Skeletal muscle satellite cell (primary cell): ENCODE data around the gene SLC15A4.

ENCODE experiments used
- H3K27me3 ChIP-seq: 2 replicates; pipeline ENCODE4 v1.7.0; 2013; ENCODE audit warnings: low read length; ENCODE audit not compliant: control insufficient read depth, insufficient read depth
- H3K36me3 ChIP-seq: 2 replicates; pipeline ENCODE4 v1.7.0; 2013; ENCODE audit warnings: mild to moderate bottlenecking, control low read depth, low read length; ENCODE audit not compliant: insufficient read depth
- H3K4me1 ChIP-seq: 2 replicates; pipeline ENCODE4 v1.7.0; 2013; ENCODE audit warnings: low read length; ENCODE audit not compliant: control insufficient read depth, insufficient read depth
- H3K4me2 ChIP-seq: 2 replicates; pipeline ENCODE4 v1.7.0; 2013; ENCODE audit warnings: mild to moderate bottlenecking, low read length
- H3K4me3 ChIP-seq: 2 replicates; pipeline ENCODE4 v1.7.0; 2013; ENCODE audit warnings: low read length
- H3K9ac ChIP-seq: 2 replicates; pipeline ENCODE4 v1.7.0; 2013; ENCODE audit warnings: mild to moderate bottlenecking, low read depth, low read length, moderate library complexity
- H3K9me3 ChIP-seq: replicated peaks from 2 replicates; pipeline ENCODE4 v1.7.0; 2013; ENCODE audit warnings: mild to moderate bottlenecking, control low read depth, low read length

The SLC15A4 gene

DNA sequence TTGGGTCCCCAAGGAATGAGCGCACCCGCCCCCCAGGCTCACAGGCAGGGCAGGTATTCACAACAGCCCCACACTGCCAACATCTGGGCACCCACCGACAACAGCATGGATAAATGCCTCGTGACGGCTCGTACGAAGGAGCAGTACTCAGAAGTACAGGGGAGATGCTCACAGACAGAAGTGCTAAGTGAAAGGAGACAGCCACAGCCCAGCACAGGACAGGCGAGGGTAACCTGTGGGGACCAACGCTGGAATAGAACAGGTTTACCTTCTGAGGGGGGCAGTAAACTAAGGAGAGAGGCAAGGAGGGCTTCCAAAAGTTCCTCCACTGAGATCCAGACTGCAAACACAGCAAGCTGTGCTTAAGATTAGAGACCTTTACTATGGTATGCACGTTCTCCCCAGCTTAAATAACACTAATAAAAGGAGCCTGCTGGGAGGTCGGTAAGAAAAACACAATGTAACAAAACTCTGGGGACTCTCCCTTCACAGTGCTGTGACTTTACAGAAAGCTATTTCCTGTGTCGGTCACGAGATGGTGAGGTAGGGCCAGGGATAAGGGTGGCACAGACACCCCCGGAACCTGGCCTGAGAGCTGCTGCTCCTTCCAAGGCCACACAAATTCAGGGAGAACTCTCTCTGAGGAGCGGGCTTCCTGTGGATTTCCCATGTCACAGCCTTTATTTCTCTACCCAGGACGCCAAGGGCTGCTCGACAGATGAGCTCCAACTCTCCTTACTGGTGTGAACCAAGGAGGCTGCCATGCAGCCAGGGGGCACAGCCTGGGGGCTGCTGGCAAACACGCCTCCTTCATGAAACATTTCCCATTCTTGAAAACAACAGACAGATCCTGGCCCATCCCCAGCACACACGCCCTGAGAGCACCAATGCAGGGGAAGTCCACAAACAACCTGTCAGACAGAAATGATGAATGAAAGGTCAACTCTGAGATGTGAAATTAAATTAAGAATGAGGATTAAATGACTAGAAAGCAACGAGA, 26.3 kb downstream of the SLC15A4 start:
- Histone ChIP-seq H3K27me3 (no peaks in the 10 kb centered on the region), H3K4me3 (no peak overlapping the region), H3K4me1 (peaks cover 56% of the 10 kb centered on the region), H3K4me2 (peak overlapping the region; percentile 39), H3K9ac (peak overlapping the region; percentile 71), H3K36me3 (peaks cover 78% of the 10 kb centered on the region), H3K9me3 (no peaks in the 10 kb centered on the region)

DNA sequence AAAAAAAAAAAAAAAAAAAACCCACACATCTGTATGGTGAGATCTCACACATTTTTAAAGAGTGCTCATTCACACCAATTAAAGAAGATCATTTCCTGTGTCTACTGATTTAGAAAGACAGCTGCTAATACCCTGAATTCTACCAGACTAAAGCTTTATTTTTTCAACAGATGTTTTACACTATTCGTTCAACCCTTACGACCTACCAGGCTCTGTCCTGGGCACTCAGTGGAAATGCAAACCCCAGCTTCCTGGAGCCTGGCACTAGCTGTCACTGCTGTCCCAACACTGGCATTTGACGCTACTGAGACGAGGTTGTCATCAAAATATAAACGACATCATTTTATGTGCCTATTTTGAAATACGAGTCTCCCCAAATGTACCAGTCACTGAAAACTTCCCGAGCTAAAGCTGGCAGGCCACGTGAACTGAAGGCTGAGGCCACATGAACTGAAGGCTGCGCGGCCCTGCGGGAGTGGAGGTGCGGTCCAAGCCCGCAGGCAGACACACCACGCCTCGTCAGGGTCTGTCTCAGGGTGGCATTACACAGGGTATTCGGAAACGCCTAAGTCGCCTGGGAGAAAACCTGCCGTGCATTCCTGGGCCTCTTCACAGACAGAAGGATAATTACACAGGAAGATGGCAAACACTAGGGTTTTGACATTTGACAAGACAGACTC, 27.2 kb downstream of the SLC15A4 start:
- Histone ChIP-seq H3K4me1 (peaks cover 53% of the 10 kb centered on the region), H3K36me3 (peaks cover 86% of the 10 kb centered on the region), H3K9ac (peak overlapping the region; percentile 71), H3K27me3 (no peaks in the 10 kb centered on the region), H3K9me3 (no peaks in the 10 kb centered on the region), H3K4me3 (no peak overlapping the region), H3K4me2 (peak overlapping the region; percentile 39)

DNA sequence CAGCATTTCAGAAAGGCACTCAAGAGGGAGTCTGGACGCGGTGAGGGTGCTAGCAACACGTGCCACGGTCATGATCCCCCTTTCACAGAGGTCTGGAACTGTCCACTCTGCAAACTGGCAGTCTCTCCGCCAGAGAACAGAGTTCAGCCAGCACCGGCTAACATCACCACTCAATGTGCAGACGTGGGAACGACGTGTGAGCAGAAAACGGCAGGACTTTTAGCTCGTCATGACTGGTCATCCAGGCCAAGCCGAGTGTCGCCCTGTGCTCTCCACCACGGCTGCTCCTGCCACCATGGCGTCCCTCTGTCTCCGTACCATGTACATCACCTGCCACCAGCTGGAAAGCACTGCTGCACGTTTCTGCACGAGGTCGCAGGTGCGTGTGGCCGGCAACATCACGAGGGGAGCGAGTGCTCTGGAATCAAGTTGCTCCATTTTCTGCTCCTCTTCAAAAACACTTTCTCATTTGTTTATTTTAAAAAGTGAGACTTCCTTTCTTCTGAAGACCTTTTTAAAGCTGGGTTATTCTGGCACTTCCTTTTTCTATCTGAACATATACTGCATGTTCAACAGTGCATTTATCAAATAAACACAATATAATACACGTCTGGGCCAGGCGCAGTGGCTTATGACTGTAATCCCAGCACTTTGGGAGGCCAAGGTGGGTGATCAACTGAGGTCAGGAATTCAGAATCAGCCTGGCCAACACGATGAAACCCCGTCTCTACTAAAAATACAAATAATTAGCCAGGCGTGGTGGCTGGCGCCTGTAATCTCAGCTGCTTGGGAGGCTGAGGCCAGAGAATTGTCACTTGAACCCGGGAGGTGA, 28.0 kb downstream of the SLC15A4 start:
- Histone ChIP-seq H3K36me3 (peaks cover 91% of the 10 kb centered on the region), H3K4me2 (no peak overlapping the region), H3K27me3 (no peaks in the 10 kb centered on the region), H3K4me3 (no peak overlapping the region), H3K9me3 (no peaks in the 10 kb centered on the region), H3K9ac (no peak overlapping the region), H3K4me1 (peaks cover 44% of the 10 kb centered on the region)

DNA sequence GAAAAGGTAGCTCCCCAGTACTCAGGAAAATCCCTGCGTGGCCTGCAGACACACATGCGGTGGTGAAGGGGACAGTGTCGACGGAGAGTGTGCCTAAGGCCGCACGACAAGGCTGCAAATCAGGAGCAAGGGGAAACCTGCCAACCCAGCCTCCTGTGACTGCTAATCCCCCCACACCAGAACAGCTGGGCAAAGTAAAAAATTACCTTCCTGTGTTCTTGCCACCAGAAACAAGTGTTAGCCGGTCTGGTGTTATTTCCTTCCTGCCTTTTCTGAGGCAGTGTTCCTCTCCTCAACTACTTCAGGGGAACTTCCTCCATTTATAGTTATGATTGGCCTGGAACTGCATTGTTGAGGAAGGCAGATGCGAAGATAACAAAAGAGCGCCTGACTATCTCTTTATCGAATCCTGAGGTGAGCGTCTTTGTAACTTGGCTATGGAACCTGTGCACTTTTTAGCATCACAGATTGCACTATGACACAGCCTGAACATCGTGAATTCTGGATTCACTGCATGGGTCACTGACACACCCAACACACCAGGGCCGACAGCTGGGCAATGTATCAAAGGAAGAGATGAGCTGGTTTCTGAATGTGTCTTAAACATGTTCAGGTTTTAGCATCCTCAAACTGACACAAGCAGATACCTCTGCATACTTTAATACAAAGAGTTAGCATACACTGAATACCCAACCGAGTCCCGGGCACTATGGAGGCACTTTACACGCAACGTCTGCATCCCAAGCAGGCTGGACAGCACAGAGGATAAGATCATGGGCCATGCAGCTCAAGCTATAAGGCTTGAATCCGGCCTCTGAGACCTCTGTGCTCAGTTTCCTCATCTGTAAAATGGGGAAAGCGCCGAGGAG, 28.9 kb downstream of the SLC15A4 start:
- Histone ChIP-seq H3K4me3 (no peak overlapping the region), H3K9me3 (no peaks in the 10 kb centered on the region), H3K4me2 (no peak overlapping the region), H3K36me3 (peaks cover 90% of the 10 kb centered on the region), H3K27me3 (no peaks in the 10 kb centered on the region), H3K9ac (no peak overlapping the region), H3K4me1 (peaks cover 38% of the 10 kb centered on the region)

DNA sequence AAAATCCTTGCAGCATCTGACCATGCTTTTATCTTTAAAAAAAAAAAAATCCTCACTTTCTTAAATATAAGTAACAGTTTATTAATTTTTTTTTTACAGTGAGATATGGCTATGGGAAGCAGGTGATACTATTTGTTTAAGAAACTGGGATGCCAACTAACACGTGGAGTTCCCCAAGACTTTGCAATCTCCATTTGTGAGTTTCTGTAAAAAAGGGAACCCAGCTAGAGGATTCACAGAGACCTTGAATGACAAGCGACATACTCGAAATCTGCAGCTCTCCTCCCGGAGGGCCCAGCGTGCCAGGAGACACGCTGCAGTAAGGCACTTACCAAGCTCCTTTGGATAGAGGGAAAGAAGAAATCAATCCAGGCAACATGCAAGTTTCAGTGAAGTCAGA, 30.1 kb downstream of the SLC15A4 start:
- Histone ChIP-seq H3K9ac (no peak overlapping the region), H3K4me1 (peaks cover 35% of the 10 kb centered on the region), H3K4me2 (no peak overlapping the region), H3K9me3 (no peaks in the 10 kb centered on the region), H3K27me3 (no peaks in the 10 kb centered on the region), H3K4me3 (no peak overlapping the region), H3K36me3 (peaks cover 80% of the 10 kb centered on the region)

DNA sequence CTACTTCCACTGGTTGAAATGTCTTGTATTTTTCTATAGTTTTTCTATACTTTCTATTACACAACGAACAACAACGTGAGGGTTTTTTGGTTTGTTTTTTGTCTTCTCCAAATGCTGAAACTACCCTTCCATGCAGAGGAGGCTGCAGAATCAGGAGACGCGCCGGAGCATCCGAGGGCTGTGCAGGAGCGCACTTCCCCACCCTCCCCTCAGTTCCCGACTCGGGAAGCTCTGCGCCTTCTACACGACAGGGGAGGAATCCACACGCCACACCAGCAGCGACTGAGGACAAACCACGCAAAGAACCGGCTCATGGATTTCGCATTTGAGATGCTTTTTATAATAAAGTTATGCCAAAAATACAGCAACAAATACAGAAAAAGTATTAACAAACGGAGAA, 30.9 kb downstream of the SLC15A4 start:
- H3K9me3 ChIP-seq = no peaks in the 10 kb centered on the region
- no peak overlapping the region for H3K4me3 ChIP-seq
- H3K9ac ChIP-seq = no peak overlapping the region
- H3K27me3 ChIP-seq = no peaks in the 10 kb centered on the region
- no peak overlapping the region for H3K4me2 ChIP-seq
- H3K36me3 ChIP-seq = peaks cover 73% of the 10 kb centered on the region
- peaks cover 27% of the 10 kb centered on the region for H3K4me1 ChIP-seq

DNA sequence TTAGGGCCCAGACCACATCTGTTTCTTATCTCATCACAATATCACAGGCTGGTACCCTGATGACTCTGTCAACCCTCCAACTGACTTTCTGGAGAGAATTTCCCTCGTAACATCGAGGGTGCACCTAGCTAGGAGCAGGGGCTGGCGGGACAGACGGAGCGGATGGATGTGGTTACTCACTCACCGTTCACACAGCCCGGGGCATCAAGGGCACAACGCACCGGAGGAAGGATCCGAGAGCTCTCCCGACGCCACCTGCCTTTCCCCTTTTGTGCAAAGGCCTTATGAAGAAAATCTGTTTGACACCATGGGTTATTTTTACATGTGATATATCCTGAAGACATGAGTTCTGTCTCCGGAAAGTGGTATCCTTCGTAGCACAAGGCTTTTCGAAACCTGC, 31.4 kb downstream of the SLC15A4 start:
- H3K36me3 ChIP-seq = peaks cover 68% of the 10 kb centered on the region
- H3K27me3 ChIP-seq = no peaks in the 10 kb centered on the region
- H3K9ac ChIP-seq = no peak overlapping the region
- H3K4me3 ChIP-seq = no peak overlapping the region
- H3K4me1 ChIP-seq = peaks cover 22% of the 10 kb centered on the region
- H3K9me3 ChIP-seq = no peaks in the 10 kb centered on the region
- no peak overlapping the region for H3K4me2 ChIP-seq

DNA sequence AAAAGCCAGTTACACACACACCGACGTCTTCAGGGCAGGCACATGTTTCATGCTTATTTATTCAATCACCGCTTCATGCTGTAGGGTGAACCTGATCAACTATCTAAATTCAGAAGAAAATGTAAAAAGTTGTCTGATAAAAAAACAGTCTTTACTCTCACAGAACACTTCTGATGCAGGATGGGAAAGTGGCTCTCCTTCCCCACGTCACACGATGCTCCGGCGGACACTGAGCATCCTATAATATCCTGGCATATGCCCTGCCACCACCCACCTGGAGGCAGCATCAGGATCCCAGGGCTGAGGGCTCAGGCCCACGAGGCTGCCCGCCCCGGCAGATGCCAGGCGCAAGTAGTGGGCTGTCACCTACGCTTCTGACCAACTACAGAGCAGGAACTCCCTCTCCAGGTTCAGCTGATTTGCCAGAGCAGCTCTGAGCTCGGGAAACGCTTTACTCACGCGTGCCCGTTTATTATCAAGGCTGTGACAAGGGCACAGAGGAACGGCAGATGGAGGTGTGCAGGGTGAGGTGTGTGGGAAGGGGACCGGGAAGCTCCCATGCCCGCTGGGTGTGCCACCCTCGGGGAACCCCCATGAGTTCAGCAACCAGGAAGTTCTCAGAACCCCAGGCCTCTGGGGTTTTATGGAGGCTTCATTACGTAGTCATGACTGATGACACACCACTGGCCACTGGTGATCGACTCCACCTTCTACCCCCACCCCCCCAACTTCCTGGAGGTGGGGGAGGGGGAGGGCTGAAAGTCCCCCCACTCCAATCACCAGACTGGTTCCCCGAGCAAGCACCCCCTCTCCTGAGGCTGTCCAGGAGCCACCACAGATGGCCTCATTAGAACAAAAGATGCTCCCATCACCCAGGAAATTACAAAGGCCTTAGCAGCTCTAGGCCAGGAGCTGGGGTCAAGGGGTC, 32.1 kb downstream of the SLC15A4 start:
- no peak overlapping the region for H3K9ac ChIP-seq
- H3K36me3 ChIP-seq = peaks cover 61% of the 10 kb centered on the region
- peaks cover 15% of the 10 kb centered on the region for H3K4me1 ChIP-seq
- no peak overlapping the region for H3K4me2 ChIP-seq
- no peak overlapping the region for H3K4me3 ChIP-seq
- no peaks in the 10 kb centered on the region for H3K9me3 ChIP-seq
- no peaks in the 10 kb centered on the region for H3K27me3 ChIP-seq

DNA sequence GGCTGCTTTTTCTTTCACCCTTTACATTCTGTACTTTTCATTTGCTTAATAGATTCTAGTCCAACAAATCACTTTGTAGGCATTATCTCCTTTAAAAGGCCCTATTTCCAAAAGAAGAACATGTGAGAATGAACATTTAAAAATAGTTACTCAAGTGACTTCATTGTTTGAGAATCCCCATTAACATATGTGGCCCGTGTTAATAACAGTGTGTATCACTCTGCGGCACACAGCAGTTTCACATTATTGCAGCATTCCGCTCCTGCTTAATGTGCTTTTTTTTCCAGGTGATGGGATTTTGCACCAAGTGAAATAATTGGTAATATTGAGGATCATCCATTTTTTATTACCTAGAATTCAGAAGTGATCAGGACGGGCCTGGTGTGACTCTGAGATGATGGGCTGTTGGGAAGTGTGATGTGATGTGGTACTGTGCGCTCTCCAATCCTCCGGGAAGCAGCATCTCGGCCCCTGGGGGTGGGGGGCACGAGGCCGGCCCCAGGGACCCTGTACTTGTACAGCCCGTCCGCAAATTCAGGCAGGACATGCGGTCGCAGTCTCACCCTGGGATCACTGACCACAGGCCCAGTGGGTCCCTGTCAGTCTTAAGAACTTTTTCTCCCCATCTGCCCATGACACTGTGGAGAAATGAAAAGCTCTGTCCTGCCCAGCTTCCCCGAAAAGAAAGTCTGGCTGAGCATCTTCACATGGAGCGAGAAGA, 32.9 kb downstream of the SLC15A4 start:
- Histone ChIP-seq H3K4me1 (peaks cover 7% of the 10 kb centered on the region), H3K4me3 (no peak overlapping the region), H3K9me3 (no peaks in the 10 kb centered on the region), H3K9ac (no peak overlapping the region), H3K27me3 (no peaks in the 10 kb centered on the region), H3K4me2 (no peak overlapping the region), H3K36me3 (peaks cover 54% of the 10 kb centered on the region)
